HCT116 (cell line): ENCODE data around the gene MIDN. TPM values are rescaled to one million over a fixed set of nuclear protein-coding genes. Genes with fewer than 3 reads are reported as not detected.
A peak's percentile ranks its signal among the peaks of the same experiment; 100 is the strongest.

Experiments
- ATAC-seq: fragments of 200-7000 bp; cut with Tn5 transposase; 2 replicates; pipeline ENCODE4 v1.9.1; 2020; ENCODE audit warnings: mild to moderate bottlenecking, moderate library complexity
- Bru-seq: library from RNA; stranded (reverse); fragments of 400-500 nt; gene quantifications from one replicate; lab custom pipeline; 2021; lab: Mats Ljungman, UMichigan
- BruChase-seq, 2 experiments: library from RNA; stranded (reverse); fragments of 400-500 nt; gene quantifications; one replicate each; lab custom pipeline; 2021; lab: Mats Ljungman, UMichigan
- BruUV-seq: library from RNA; stranded (reverse); fragments of 400-500 nt; replicated peaks from 2 replicates; lab custom pipeline; 2021; lab: Mats Ljungman, UMichigan
- CTCF ChIA-PET: fragments of 300-600 bp; sonication (Branson Sonifier 250); formaldehyde crosslinking; loops from one replicate; lab custom pipeline; 2021; ENCODE audit warnings: antibody characterized with exemption; lab: Charles Lee
- POLR2A ChIA-PET: fragments of 300-600, 350-600 bp; sonication (Branson Sonifier 250); formaldehyde crosslinking; loops from one replicate; lab custom pipeline; 2021; ENCODE audit warnings: antibody characterized with exemption; lab: Charles Lee
- RAD21 ChIA-PET, 2 experiments: fragments of 300-600 bp; sonication (Branson Sonifier 250); formaldehyde crosslinking; loops; one replicate each; lab custom pipeline; 2023; ENCODE audit warnings: low total read pairs in 2 of 2; ENCODE audit not compliant: uncharacterized antibody in 2 of 2, unreplicated experiment in 2 of 2, low non-redundant PET in 1 of 2; lab: Charles Lee
- DNase-seq: peaks from one replicate; pipeline ENCODE4 v3.0.0-alpha.2; 2010; ENCODE audit warnings: low read depth, low spot score
- H2AFZ ChIP-seq: fragments of 200-600 bp; shearing (Covaris generic), sonication (generic); 2 replicates; pipeline ENCODE4 v1.6.1; 2017; ENCODE audit warnings: low read depth, mixed run types, mixed read lengths, antibody characterized with exemption, low read length; ENCODE audit not compliant: poor library complexity, severe bottlenecking
- H3K27ac ChIP-seq: 2 replicates; pipeline ENCODE4 v1.5.1; 2012; ENCODE audit warnings: low read depth, low read length
- H3K27me3 ChIP-seq: fragments of 200-600 bp; sonication (generic); 2 replicates; pipeline ENCODE4 v1.6.1; 2016; ENCODE audit warnings: mixed run types, low read length, mixed read lengths; ENCODE audit not compliant: insufficient read depth
- H3K36me3 ChIP-seq, 2 experiments: fragments of 200-500 bp in 1 of 2; fragments of 200-600 bp in 1 of 2; sonication (Bioruptor generic) in 1 of 2; sonication (generic) in 1 of 2; 2 replicates each; pipeline versions ENCODE4 v1.5.1 to v1.6.1; 2014 to 2016; ENCODE audit warnings: low read length in 2 of 2, inconsistent platforms in 1 of 2, mixed read lengths in 1 of 2, mixed run types in 1 of 2; ENCODE audit not compliant: insufficient read depth in 2 of 2, control insufficient read depth in 1 of 2
- H3K4me1 ChIP-seq, 2 experiments: fragments of 200-600 bp in 1 of 2; sonication (generic) in 1 of 2; 2 replicates each; pipeline versions ENCODE4 v1.5.1 to v1.6.1; 2012 to 2017; ENCODE audit warnings: low read length in 2 of 2, inconsistent platforms in 1 of 2, mild to moderate bottlenecking in 1 of 2, mixed read lengths in 1 of 2, mixed run types in 1 of 2, moderate library complexity in 1 of 2; ENCODE audit not compliant: insufficient read depth in 2 of 2, control insufficient read depth in 1 of 2
- H3K4me2 ChIP-seq: fragments of 200-600 bp; sonication (generic); 2 replicates; pipeline ENCODE4 v1.6.1; 2017; ENCODE audit warnings: mixed run types, low read length, mixed read lengths
- H3K4me3 ChIP-seq, 2 experiments: fragments of 200-600 bp in 1 of 2; sonication (generic) in 1 of 2; replicated peaks in 1 of 2; 2 replicates each; pipeline ENCODE4 v1.5.1; 2011 to 2016; ENCODE audit warnings: low read length in 2 of 2, control low read depth in 1 of 2, low read depth in 1 of 2, mild to moderate bottlenecking in 1 of 2, mixed read lengths in 1 of 2, mixed run types in 1 of 2
- H3K79me2 ChIP-seq: fragments of 200-600 bp; sonication (generic); 2 replicates; pipeline ENCODE4 v1.6.1; 2017; ENCODE audit warnings: mild to moderate bottlenecking, mixed run types, low read length, moderate library complexity, mixed read lengths; ENCODE audit not compliant: insufficient read depth
- H3K9ac ChIP-seq: fragments of 200-600 bp; sonication (generic); 2 replicates; pipeline ENCODE4 v1.6.1; 2016; ENCODE audit warnings: low read length, mixed read lengths
- H3K9me2 ChIP-seq: fragments of 200-600 bp; sonication (generic), shearing (Covaris generic); 2 replicates; pipeline ENCODE4 v1.6.1; 2017; ENCODE audit warnings: mixed run types, mild to moderate bottlenecking, moderate library complexity; ENCODE audit not compliant: insufficient read depth
- H3K9me3 ChIP-seq, 2 experiments: fragments of 200-500 bp in 1 of 2; fragments of 200-600 bp in 1 of 2; sonication (Bioruptor generic) in 1 of 2; sonication (generic) in 1 of 2; 2 replicates each; pipeline ENCODE4 v1.6.1; 2014 to 2017; ENCODE audit warnings: low read length in 2 of 2, mixed read lengths in 2 of 2, inconsistent platforms in 1 of 2, low read depth in 1 of 2, mild to moderate bottlenecking in 1 of 2, mixed run types in 1 of 2, moderate library complexity in 1 of 2; ENCODE audit not compliant: control insufficient read depth in 1 of 2, insufficient read depth in 1 of 2
- H4K20me1 ChIP-seq: fragments of 200-600 bp; sonication (generic), shearing (Covaris generic); 2 replicates; pipeline ENCODE4 v1.6.1; 2017; ENCODE audit warnings: mixed run types, mild to moderate bottlenecking, moderate library complexity; ENCODE audit not compliant: insufficient read depth
- CTCF ChIP-seq, 3 experiments: fragments of 200-600 bp in 1 of 3; sonication (generic) in 1 of 3; IDR thresholded peaks in 2 of 3; conservative IDR thresholded peaks in 1 of 3; 2 replicates each; pipeline ENCODE4 v1.5.1; 2012 to 2017; ENCODE audit warnings: low read depth in 2 of 3, low read length in 2 of 3, antibody characterized with exemption in 1 of 3, borderline replicate concordance in 1 of 3, control low read depth in 1 of 3, mild to moderate bottlenecking in 1 of 3, mixed read lengths in 1 of 3, mixed run types in 1 of 3, moderate library complexity in 1 of 3; ENCODE audit not compliant: insufficient read depth in 1 of 3
- POLR2A ChIP-seq: IDR thresholded peaks from 2 replicates; pipeline ENCODE4 v1.7.0; 2011; ENCODE audit warnings: borderline replicate concordance; ENCODE audit not compliant: insufficient read depth, insufficient read length; ENCODE audit errors: extremely low read depth
- POLR2AphosphoS5 ChIP-seq: IDR thresholded peaks from 2 replicates; pipeline ENCODE4 v1.6.1; 2011; ENCODE audit warnings: mild to moderate bottlenecking, low read depth, low read length, moderate library complexity
- ZFX ChIP-seq: fragments of 450-650 bp; IDR thresholded peaks from 2 replicates; pipeline ENCODE4 v1.6.1; 2017
- intact Hi-C: fragments of 100-400 bp; cut with micrococcal nuclease; formaldehyde crosslinking; loops from 2 replicates; pipeline ENCODE4 v1.10.0; 2022
- long read RNA-seq: library from polyadenylated mRNA; unstranded; transcript quantifications from one replicate; pipeline ENCODE4 v2.0.0, GENCODE V29; 2021; ENCODE audit not compliant: unreplicated experiment
- polyA plus RNA-seq: library from polyadenylated mRNA; unstranded; fragments of >200 nt; gene quantifications from 2 replicates; pipeline ENCODE4 v1.2.1, GENCODE V29; 2012; ENCODE audit warnings: missing spikeins
- total RNA-seq: library from RNA; stranded (reverse); gene quantifications from one replicate; pipeline ENCODE4 v1.2.1, GENCODE V29; 2021; ENCODE audit not compliant: unreplicated experiment
- TF ChIP-seq, protein P1 (sequence below): IDR thresholded peaks from 2 replicates; pipeline ENCODE4 v1.6.1; 2011; ENCODE audit warnings: mild to moderate bottlenecking, low read length, moderate library complexity; ENCODE audit not compliant: insufficient replicate concordance; ENCODE audit errors: extremely low read depth
- TF ChIP-seq, protein P2 (sequence below): IDR thresholded peaks from 2 replicates; pipeline ENCODE4 v1.6.1; 2012

Gene MIDN
- total RNA-seq (146 TPM), Bru-seq, nascent RNA (percentile 89 among the genes with signal in this experiment), BruChase-seq, experiment 1, labeled RNA remaining after a 6-hour chase (percentile 92 among the genes with signal in this experiment), BruChase-seq, experiment 2, labeled RNA remaining after a 2-hour chase (percentile 96 among the genes with signal in this experiment)
- 63.2 and 79.4 TPM in 2 replicates for polyA plus RNA-seq
- long read RNA-seq, partial matches to known transcripts, result 29 of 34 reads
- long read RNA-seq, other reads (novel, unspliced or antisense), result 4 of 34 reads

- Histone ChIP-seq H3K9ac (peak within 1 kb of the TSS; percentile 99), H3K9me2 (no peaks in the 10 kb centered on the region), H3K27me3 (no peaks in the 10 kb centered on the region), H3K27ac (peak within 1 kb of the TSS; percentile 100)
- BruUV-seq, result no TSS peak
- POLR2A ChIA-PET, result interaction anchor here (1.0 kb wide), 1 partner anchor 17 kb away, joined by 3 read pairs; no protein-coding TSS in a partner anchor
- intact Hi-C loops, result loop anchor here (10.0 kb wide), 2 partner anchors 223 to 453 kb away; partner anchors contain the start of genes CNN2, PTBP1, RNU6-2 and TMEM259
- ATAC-seq, result peak; percentile 43
- TF ChIP-seq CTCF (IDR thresholded peaks at IDR 0.05 in 2 of 3, conservative IDR thresholded peaks at IDR 0.05 in 1 of 3; ENCODE audit: borderline replicate concordance in 1 of 3, insufficient read depth in 1 of 3, low read depth in 2 of 3, low read length in 2 of 3), result peak in 2 of 3 experiments; percentile 38 to 42; a peak in 4 of 6 replicates
- TF ChIP-seq, protein P1, sequence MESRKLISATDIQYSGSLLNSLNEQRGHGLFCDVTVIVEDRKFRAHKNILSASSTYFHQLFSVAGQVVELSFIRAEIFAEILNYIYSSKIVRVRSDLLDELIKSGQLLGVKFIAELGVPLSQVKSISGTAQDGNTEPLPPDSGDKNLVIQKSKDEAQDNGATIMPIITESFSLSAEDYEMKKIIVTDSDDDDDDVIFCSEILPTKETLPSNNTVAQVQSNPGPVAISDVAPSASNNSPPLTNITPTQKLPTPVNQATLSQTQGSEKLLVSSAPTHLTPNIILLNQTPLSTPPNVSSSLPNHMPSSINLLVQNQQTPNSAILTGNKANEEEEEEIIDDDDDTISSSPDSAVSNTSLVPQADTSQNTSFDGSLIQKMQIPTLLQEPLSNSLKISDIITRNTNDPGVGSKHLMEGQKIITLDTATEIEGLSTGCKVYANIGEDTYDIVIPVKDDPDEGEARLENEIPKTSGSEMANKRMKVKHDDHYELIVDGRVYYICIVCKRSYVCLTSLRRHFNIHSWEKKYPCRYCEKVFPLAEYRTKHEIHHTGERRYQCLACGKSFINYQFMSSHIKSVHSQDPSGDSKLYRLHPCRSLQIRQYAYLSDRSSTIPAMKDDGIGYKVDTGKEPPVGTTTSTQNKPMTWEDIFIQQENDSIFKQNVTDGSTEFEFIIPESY, result no peak
- TF ChIP-seq ZFX, result peak; percentile 64
- peak; percentile 98 for TF ChIP-seq POLR2AphosphoS5
- TF ChIP-seq POLR2A, result peak; percentile 96
- TF ChIP-seq, protein P2, sequence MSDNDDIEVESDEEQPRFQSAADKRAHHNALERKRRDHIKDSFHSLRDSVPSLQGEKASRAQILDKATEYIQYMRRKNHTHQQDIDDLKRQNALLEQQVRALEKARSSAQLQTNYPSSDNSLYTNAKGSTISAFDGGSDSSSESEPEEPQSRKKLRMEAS, result no peak
- TF ChIP-seq, all 23 proteins: peak for 4
- peak within 1 kb of the TSS; percentile 98 for H3K4me2 ChIP-seq
- H3K9me3 ChIP-seq, result no peaks in the 10 kb centered on the region
- CTCF ChIA-PET, result interaction anchor here (1.0 kb wide), 1 partner anchor 18 kb away, joined by 7 read pairs; no protein-coding TSS in a partner anchor
- no peak for DNase-seq
- H2AFZ ChIP-seq, result no peak within 1 kb of the TSS
- H3K36me3 ChIP-seq, result peaks cover 6 to 21% of the 10 kb centered on the region in 2 experiments
- RAD21 ChIA-PET, result no interaction called here
- peaks cover 13% of the 10 kb centered on the region; the same call in 1 of the 2 replicates for H4K20me1 ChIP-seq
- peak within 1 kb of the TSS; percentile 63 to 71 for H3K4me3 ChIP-seq
- H3K4me1 ChIP-seq, result peaks cover 47 to 74% of the 10 kb centered on the region in 2 experiments
- H3K79me2 ChIP-seq, result peaks cover 58% of the 10 kb centered on the region
These were observed at the start of gene MIDN for GRCh38 chr19:1248139-1248785. MIDN (plus strand) TSS chr19:1248583; CDS start chr19:1250297, 1,714 bp downstream.
